ENCODE measurements around the gene SASH1.

Gene SASH1

DNA sequence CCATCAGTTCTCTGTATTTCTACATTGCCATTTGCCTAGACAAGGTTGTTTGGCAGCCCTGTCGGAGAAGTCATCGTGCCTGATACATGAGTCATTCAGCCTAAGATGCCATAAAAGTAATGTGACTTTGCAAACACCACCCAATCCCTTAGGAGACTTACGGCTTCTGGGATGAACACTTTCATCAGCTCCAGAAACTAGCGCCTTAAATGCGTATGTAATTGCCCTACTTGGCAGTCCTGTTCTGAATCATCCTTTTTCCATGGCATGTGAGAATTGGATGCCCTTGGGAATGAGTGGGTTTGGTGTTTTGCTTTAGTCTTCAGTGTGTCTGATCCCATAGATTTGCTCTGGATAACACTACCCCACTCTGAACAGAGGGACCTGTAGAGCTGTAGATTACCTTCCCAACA is 158.5 kb downstream of the SASH1 start:
- in situ Hi-C loops (cut with HindIII; ENCODE audit: low pct_ligation_motif_present, low pct_unique_long_range_greater_than_20kb, low sequenced_read_pairs), result no loop called here
- peak; percentile 85 for DNase-seq

DNA sequence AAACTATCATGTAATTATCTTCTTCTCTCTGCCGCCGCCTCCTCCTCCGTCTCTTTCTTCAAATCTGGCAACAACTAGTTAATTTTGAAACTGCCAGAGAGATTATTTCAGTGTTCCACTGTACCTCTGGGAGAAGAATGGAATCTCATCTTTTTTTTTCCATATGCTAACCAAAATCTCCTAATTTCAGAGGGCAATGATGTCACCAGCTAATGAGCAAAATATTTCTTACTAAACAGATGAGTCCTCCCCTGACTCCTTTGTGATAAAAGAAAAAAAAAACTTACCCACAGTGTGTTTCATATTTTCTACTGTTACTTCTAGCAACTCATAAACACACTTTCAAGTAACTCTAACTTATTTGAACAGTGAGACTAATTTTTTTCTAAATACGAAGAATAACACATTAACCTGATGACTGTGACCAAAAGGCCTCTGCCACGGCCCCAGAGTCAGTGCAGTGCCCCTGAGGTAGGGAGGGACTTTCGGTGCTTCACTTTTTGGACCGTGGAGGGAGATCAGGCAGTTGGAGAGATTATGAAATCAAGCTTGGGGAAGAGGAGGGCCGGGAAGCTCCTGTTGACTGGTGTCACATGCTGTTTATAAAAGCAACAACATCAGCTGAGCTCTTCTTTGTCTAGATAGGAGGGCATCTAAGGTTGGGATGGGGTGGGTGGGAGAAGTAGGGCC is 159.6 kb downstream of the SASH1 start:
- DNase-seq, result no peak
- in situ Hi-C loops (cut with HindIII; ENCODE audit: low pct_ligation_motif_present, low pct_unique_long_range_greater_than_20kb, low sequenced_read_pairs), result no loop called here

DNA sequence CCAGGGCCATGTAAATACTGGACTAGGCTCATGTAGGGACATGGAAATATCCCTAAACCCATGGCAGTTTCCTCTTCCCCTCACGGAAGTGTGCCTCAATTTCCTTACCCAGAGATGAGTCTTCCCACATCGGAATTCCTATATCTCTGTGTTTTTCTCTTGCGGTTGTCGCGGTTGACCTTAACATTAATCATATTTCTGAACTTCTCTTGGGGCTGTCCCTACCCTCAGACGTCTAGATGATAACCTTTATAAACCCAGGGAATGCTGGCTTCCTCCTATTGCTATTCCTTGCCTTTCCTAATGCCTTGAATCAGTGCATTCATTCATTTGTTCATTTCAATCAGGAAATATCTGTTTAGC is 160.1 kb downstream of the SASH1 start:
- DNase-seq, result no peak
- in situ Hi-C loops (cut with HindIII; ENCODE audit: low pct_ligation_motif_present, low pct_unique_long_range_greater_than_20kb, low sequenced_read_pairs), result no loop called here

DNA sequence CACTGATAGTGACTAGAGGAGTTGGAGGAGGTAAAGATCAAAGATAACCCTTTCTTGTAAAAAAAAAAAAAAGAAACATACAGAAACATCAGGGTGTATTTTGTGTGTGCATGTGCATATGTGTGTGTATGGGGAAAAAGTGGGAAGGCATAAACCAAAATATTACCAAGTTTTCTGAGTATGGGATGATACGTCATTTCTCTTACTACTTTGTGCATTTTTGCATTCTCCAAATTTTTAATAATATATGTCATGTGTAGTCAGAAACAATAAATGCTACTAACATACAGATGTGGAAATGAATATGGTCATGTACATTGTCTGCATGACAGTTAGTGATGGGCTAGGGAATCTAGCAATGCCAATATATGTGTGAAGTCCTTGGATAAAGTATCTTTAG is 161.1 kb downstream of the SASH1 start:
- in situ Hi-C loops (cut with HindIII; ENCODE audit: low pct_ligation_motif_present, low pct_unique_long_range_greater_than_20kb, low sequenced_read_pairs), result no loop called here
- no peak for DNase-seq

DNA sequence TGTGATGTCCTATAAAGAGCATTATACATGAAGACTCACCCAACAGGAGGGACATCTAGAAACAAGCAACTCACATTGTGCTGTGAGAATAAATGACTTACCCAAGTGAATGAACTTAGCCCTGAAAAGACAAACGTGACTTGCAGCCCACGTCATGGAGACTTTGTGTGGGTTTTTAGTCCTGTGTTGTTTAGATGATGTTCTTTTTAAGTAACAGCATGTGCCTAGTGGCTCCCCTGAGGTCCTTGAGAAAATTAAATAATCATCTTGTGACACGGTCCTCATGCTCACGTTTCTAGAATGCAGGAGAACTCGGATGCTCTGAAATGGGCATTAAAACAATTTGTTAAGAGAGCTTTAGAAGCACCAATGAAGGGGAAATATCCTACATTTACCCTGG is 165.1 kb downstream of the SASH1 start:
- DNase-seq, result no peak
- in situ Hi-C loops (cut with HindIII; ENCODE audit: low pct_ligation_motif_present, low pct_unique_long_range_greater_than_20kb, low sequenced_read_pairs), result no loop called here

DNA sequence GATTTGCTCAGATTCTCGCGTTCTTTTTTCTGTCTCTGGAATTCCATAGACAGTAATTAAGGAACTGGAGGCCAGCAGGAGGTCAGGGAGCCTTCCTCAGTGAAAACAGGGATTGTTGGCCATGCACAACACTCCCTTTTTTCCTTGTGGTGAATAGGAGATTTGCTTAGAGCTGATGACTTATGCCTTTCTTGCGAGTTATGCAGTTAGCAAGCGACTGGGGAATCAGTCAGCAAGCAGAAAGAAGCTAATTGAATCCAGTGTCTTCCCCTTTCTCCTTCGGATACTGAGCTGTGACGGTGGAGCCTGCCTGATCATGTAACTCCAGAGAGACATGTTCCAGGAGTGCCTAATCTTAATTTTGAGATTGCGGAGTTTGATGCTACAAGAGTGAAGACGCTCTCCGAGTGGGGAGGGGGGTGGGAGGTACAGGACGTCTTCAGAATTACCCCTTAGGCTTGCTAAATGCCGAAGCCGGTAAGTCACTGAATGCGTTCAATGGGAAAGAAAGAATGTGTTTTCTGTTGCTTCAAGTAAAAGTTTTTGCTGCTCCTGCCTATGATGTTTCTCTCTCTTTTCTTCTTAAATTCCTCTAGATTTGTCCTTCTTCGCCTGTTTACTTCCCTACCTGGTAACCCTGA is 165.9 kb downstream of the SASH1 start:
- no peak for DNase-seq
- in situ Hi-C loops (cut with HindIII; ENCODE audit: low pct_ligation_motif_present, low pct_unique_long_range_greater_than_20kb, low sequenced_read_pairs), result no loop called here

DNA sequence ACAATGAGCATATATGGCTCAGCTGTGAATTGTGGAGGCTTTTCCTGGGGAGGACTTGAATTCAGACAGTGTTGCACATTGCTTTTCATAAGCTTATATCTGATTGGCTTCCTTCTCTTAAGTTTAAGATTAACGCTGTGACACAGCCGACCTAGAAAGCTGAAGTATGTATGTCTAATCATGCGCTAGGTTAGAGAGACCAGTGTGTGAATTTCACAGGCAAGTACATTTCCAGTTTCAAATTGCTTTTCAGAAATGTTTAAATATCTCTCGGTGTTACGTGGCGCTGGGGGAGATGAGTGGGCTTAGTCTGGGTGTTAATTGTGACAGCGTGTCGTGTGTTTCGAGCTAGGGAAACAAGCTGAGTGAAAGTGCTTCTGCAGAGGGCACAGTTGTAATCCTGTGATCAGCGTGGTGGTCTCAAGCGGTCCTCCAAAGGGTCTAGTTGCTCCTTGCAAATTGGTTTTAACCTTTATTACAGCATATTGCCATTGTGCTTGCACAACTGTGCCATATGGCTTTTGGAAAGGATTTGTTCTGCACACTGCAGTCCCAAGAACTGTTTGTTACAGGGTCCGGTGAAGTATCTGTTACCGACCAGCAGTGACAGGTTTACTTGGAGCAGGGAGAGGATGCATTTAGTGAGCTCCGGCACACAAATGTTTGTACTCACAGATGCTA is 166.6 kb downstream of the SASH1 start:
- in situ Hi-C loops (cut with HindIII; ENCODE audit: low pct_ligation_motif_present, low pct_unique_long_range_greater_than_20kb, low sequenced_read_pairs), result no loop called here
- no peak for DNase-seq

DNA sequence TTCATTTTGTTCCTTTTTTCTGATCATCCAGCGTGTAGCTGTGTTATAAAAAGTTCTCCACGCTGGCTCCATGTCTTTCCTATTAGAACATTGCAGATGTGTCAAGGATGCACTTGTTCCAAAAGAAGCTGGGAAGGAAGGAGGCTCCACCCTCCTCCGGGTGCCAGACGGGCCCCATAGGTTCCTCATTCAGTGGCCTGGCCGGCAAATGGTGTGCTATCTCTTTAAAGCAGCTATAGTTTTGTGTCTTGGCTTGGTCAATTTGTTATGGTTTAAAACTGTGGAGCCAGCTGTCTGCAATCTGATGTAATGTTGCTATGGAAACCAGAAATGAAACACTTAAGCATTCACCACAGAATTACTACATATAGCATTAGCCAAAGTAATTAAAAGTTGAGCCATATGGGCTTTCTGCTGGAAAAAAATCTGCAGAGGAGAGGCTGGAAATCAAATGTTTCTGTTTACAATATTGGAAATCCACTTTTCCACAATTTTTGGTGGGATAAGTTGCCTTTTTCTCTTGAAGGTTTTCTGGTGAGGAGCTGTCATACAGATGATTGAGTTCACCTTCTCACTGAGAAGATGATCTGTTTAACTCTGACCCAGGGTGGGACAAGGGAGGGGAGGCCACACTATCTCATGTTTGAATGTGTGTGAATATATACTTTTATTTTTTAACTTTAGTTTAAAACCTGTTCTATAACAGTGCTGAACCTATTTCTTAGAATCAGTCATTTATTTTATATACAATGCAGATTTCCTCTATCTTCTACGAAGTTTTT is 167.4 kb downstream of the SASH1 start:
- in situ Hi-C loops (cut with HindIII; ENCODE audit: low pct_ligation_motif_present, low pct_unique_long_range_greater_than_20kb, low sequenced_read_pairs), result no loop called here
- no peak for DNase-seq

DNA sequence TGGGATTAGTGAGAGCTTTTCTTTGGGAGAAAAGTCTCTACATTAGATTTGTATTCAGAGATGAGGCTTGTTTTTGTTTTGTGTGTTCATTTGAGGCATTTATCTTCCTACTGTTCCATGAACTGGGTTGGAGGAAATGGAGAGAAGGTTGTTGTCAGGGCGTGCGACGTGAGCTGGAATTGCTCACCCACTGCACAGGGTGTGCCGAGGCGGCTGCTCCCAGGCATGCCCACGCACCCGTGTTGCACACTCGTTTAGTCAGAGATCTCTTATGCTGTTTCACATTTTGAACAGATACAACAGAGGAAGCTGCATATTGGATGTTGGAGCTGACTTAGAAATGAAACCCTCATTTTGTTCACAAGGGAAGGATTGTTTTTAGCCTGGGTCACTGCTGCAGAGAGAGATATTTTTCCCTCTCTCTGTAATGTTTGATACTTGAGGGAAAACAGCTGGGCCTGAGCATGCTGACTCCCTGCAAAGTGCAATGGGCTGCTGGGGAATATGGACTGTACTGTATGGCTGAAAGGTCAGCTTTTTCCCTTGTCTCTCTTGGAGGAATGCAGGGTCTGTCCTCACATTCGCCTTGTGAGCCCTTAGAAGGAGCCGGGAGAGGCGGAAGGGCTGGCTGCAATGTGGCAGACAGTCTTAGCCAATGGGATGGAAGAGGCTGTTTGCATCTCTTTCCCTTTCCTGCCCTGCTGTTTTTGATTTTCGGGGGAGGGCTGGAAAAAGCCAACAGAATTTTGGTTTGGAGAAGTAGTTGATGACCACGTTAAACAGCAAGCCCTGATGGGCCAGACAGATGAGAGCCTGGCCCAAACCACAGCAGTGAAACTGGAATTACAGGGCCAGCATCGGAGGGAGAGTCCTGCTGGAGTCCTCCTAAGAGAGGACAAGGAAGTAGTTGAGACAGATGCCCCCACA is 170.8 kb downstream of the SASH1 start:
- no peak for DNase-seq
- in situ Hi-C loops (cut with HindIII; ENCODE audit: low pct_ligation_motif_present, low pct_unique_long_range_greater_than_20kb, low sequenced_read_pairs), result no loop called here

DNA sequence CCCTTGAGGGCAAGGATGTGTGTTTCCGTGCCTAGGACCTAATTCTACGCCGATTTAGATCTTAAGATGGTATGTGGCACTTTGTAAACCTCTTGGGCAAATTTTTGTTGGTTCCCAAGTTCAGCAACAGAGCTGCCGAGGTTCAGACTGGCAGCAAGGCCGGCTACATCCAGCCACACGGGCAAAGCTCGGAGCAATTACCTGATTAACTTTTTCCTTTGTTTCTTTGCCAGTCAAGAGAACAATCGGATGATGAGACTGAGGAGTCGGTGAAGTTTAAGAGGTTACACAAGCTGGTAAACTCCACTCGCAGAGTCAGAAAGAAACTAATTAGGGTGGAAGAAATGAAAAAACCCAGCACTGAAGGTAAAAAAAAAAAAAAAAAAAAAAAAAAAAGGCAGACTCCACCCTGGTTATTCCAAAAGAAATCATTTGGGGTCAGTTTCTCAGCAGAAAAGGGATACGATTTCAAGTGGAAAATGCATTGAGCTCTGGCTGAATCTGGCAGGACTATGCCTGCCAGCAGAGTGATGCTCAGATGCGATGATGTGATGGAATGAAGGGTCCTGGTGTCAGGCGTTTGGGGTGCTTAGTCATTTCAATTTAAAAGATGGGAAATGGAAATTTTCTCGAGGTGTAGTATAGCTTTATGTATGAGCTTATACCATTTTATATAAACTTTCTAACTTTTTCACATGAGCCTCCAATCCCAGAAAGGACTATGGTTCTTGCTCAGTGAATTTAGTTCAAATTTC is 171.6 kb downstream of the SASH1 start:
- DNase-seq, result no peak
- in situ Hi-C loops (cut with HindIII; ENCODE audit: low pct_ligation_motif_present, low pct_unique_long_range_greater_than_20kb, low sequenced_read_pairs), result no loop called here

DNA sequence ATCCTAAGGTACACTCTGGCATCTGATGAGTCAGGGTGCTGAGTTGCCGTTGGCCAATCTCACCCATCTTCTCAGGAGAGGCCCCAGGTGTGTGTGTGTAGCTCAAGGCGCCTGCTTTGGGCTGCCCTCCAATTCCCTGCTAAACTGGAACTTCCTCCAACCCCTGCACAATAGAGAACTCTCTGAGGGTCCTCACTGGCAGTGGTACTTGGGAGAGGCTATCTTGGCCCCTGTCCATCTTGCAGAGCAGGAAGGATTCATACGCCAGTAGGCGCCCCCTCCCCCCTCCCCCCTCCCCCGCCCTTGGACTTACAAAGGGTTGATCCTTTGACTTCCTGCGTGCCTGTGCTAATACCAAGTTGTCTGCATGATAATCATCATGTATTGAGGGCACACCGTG is 173.6 kb downstream of the SASH1 start:
- in situ Hi-C loops (cut with HindIII; ENCODE audit: low pct_ligation_motif_present, low pct_unique_long_range_greater_than_20kb, low sequenced_read_pairs), result no loop called here
- no peak for DNase-seq

DNA sequence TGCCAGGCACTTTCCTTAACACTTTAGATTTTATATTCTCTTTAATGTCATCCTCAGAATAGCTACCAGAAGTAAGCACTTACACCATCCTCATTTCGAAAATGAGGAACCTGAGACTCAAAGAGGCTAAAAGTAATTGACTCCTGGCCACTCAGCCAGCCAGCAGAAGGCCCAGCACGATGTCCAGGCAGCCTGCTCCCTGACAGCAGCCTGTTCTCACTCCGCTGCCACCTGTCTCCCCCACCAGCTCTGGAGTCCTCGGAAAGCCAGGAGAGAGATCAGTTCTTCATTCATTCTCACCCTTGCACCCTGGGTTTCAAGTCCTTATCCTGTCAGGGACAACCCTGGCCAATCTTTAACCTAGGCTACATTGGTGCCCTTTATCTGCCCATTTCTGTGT is 174.0 kb downstream of the SASH1 start:
- in situ Hi-C loops (cut with HindIII; ENCODE audit: low pct_ligation_motif_present, low pct_unique_long_range_greater_than_20kb, low sequenced_read_pairs), result no loop called here
- no peak for DNase-seq

DNA sequence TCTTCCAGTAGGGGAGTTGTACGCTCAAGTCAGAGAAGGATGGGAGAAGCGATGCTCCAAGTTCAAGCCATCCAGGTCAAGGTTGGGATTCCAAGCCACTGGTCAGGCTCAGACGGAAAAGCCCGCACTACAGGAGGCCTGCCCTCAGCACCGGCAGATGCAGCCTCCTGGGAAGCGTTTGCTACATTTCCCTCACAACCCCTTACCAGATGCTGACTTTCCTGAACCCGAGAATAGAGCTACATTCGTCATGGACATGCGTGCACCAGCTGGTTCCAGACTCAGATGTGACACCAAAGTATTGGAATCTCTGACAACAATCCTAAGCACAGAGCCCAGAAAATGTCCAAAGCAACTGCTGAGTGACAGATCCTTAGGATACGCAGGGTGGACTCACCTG is 174.8 kb downstream of the SASH1 start:
- DNase-seq, result no peak
- in situ Hi-C loops (cut with HindIII; ENCODE audit: low pct_ligation_motif_present, low pct_unique_long_range_greater_than_20kb, low sequenced_read_pairs), result no loop called here

DNA sequence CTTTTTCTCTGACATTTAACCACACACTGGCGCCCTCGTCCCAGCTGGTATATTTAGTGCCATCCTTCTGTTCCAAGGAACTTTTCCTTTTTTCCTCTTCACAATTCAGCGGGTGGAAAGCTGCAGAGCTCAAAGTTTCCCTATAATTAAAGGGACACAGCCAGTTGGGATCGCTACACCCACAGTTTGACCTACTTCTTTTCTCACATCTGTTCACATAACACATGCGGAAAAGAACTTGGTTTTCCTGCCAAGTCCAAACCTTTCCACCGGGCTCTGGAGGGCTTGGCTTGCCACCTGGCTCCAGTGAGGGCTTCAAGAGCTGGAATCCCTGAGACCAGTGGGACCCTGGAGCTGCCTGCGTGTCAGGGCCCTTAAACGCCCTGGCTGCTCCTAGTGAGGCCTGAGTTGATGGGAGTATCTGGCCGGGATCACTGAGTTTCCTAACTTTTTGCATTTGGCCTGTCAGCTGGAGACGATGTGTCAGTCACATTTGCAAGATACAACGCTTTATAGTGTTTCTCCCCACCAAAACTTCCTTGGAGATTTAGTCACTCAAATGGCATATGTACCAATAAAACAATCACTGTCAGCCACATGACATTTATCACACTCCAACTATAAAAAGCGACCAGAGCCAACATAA is 176.0 kb downstream of the SASH1 start:
- no peak for DNase-seq
- in situ Hi-C loops (cut with HindIII; ENCODE audit: low pct_ligation_motif_present, low pct_unique_long_range_greater_than_20kb, low sequenced_read_pairs), result no loop called here

DNA sequence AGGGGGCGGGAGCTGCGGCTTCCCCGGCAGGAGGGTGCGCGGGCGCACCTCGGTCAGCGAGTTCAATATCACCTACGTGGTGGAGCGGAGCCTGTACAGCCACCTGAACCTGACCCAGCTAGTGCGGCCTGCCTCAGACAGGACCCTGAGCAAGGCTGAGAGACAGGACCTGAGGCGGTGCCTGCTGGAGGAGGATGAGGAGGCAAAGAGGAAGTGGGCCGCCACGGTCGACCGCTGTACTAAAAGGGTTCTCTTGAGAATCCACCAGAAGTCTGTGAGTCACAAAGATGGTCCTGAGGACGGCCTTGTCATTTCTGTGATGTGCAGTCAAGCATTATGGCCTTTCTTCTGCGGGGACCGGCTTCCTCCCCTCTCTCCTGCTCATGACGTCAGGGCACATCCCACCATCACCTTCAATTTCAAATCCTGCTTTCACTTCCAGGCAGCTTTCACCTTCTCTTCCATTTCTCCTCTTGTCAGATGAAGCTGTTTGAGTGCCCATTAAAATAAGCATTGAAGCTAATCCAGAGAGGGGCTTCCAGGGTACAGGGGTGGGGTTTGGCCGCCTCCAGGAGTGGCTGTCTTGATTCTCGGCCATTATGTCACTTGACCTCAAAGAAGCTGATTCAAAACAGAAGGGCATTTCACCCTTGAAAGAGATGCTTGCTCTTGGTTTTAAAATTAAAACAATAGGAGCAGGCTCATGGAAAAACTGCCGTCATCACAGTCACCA is 177.6 kb downstream of the SASH1 start:
- in situ Hi-C loops (cut with HindIII; ENCODE audit: low pct_ligation_motif_present, low pct_unique_long_range_greater_than_20kb, low sequenced_read_pairs), result no loop called here
- no peak for DNase-seq

DNA sequence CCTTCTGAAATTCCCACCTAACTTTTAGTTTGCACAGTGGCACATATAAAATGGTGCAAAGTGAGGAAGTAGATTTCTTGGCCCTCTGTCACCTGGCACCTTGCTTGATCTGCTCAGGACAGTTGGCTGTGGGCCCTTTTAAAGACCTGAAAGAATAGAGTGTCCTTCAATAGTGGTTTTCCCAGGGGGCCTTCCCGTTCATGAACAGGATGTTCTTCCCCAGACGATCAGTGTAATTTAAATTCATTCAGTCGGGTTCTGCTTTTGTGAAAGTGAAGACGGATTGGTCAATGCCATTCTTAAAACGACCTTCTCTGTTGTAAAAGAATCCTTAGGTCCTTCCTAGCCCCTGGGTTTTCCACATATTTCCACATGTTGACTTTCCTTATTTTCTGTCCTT is 178.5 kb downstream of the SASH1 start:
- no peak for DNase-seq
- in situ Hi-C loops (cut with HindIII; ENCODE audit: low pct_ligation_motif_present, low pct_unique_long_range_greater_than_20kb, low sequenced_read_pairs), result no loop called here

DNA sequence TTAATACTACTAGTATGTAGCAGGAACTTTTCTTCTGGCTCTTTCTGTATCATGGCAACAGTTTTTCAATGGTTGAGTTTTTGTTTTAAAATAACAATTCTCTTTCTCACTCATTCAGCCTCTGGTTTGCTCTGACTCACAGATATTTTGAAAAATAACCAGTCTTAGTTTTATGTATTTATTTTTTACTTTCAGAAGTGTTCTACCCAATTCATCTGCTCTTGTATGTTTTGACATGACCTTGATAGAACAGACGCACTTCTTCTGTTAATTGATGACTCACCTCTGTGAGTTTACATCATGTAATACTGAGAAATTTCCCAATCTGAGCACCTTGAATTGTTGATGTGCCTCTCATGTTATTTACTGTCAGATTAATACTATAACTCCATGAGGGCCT is 178.9 kb downstream of the SASH1 start:
- DNase-seq, result no peak
- in situ Hi-C loops (cut with HindIII; ENCODE audit: low pct_ligation_motif_present, low pct_unique_long_range_greater_than_20kb, low sequenced_read_pairs), result no loop called here
